Lung (tissue), 12 donors: Measurements from ENCODE around the gene TRPM2. TPM values are rescaled to one million over a fixed set of nuclear protein-coding genes. Genes with fewer than 3 reads are reported as not detected.

Experiments used
- ATAC-seq: fragments of 200-7000 bp; cut with Tn5 transposase; one replicate; pipeline ENCODE4 v1.9.1; 2020; ENCODE audit warnings: moderate number of reproducible peaks; ENCODE audit not compliant: insufficient read depth, low FRiP score
- DNase-seq, 3 donors: peaks; one replicate each; pipeline ENCODE4 v3.0.0-alpha.2; 2013 to 2017
- H3K27ac ChIP-seq, 2 donors: one replicate each; pipeline ENCODE4 v1.5.1; 2013; ENCODE audit warnings: mild to moderate bottlenecking in 2 of 2, moderate library complexity in 2 of 2, control low read depth in 1 of 2, inconsistent platforms in 1 of 2, low read depth in 1 of 2, low read length in 1 of 2
- H3K27me3 ChIP-seq, 3 donors: one replicate each; pipeline ENCODE4 v1.5.1; 2013; ENCODE audit warnings: low read length in 2 of 3; ENCODE audit not compliant: control insufficient read depth in 3 of 3, insufficient read depth in 3 of 3
- H3K36me3 ChIP-seq, 4 donors: one replicate each; pipeline ENCODE4 v1.5.1; 2013; ENCODE audit warnings: low read length in 4 of 4, mild to moderate bottlenecking in 1 of 4, moderate library complexity in 1 of 4; ENCODE audit not compliant: control insufficient read depth in 4 of 4, insufficient read depth in 4 of 4
- H3K4me1 ChIP-seq, 5 donors: one replicate each; pipeline ENCODE4 v1.5.1; 2013; ENCODE audit warnings: low read length in 5 of 5, mild to moderate bottlenecking in 2 of 5, moderate library complexity in 1 of 5; ENCODE audit not compliant: control insufficient read depth in 5 of 5, insufficient read depth in 5 of 5
- H3K4me3 ChIP-seq: one replicate; pipeline ENCODE4 v1.5.1; 2013; ENCODE audit warnings: mild to moderate bottlenecking, control low read depth, moderate library complexity
- H3K9ac ChIP-seq, 2 donors: one replicate each; pipeline ENCODE4 v1.5.1; 2013; ENCODE audit warnings: low read length in 2 of 2, control low read depth in 1 of 2; ENCODE audit not compliant: insufficient read depth in 1 of 2
- H3K9me3 ChIP-seq, 4 donors: one replicate each; pipeline ENCODE4 v1.5.1; 2013; ENCODE audit warnings: low read length in 3 of 4, mild to moderate bottlenecking in 1 of 4, moderate library complexity in 1 of 4; ENCODE audit not compliant: control insufficient read depth in 4 of 4, insufficient read depth in 3 of 4
- WGBS, 2 donors: extraction: QIAGEN DNeasy Blood & Tissue Kit; methylation state at CpG; one replicate each; pipeline ENCODE4 v1.1.7; 2013; 5-methylcytosine and 5-hydroxymethylcytosine counted together
- polyA plus RNA-seq, 2 donors: library from polyadenylated mRNA; stranded (reverse); fragments of 200-250 nt; gene quantifications; one replicate each; pipeline ENCODE4 v1.2.1, GENCODE V29; 2013
- total RNA-seq, 2 donors: library from RNA; depleted of rRNA in 1 of 2; stranded (reverse); fragments of >200 nt in 1 of 2; gene quantifications; one replicate each; pipeline ENCODE4 v1.2.1, GENCODE V29; 2014 to 2021
- TF ChIP-seq, protein P1 (sequence below): IDR thresholded peaks from 2 replicates; pipeline ENCODE4 v1.5.1; 2012; ENCODE audit warnings: mild to moderate bottlenecking; ENCODE audit errors: control extremely low read depth, extremely low read depth
- donor health status: control.
- donor health status: control.
- donor health status: Bipolar disorder and iron deficiency.
- donor health status: healthy.
- donor health status: DM: yes; HTN: yes; CAD: no.

The TRPM2 gene
- total and polyA plus RNA-seq, 4 donors = 5.9 to 26.2 (median 10.3) TPM

DNA sequence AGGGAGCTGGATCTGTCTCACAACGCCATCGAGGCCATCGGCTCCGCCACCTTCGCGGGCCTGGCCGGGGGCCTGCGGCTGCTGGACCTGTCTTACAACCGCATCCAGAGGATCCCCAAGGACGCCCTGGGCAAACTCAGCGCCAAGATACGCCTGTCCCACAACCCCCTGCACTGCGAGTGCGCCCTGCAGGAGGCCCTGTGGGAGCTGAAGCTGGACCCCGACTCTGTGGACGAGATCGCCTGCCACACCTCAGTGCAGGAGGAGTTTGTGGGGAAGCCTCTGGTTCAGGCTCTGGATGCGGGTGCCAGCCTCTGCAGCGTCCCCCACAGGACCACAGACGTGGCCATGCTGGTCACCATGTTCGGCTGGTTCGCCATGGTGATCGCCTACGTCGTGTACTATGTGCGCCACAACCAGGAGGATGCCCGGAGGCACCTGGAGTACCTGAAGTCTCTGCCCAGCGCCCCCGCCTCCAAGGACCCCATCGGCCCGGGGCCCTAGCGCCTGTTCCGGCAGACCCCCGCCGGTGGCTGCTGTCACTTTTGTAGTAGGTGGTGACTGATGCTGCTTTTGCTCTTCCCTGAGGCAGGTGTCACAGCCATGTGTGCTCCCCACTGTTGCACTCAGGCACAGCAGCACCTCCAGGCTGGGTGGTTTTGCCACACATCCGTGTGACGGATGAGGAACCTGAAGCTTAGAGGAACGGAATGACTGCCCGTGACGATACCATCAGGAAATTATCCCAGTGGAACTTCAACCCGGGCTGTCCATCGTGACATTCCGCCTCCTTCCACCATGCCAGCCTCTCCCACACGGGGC, 103.7 kb downstream of the TRPM2 start:
- Histone ChIP-seq H3K4me3 (no peak overlapping the region), H3K27me3 (no peaks in the 10 kb centered on the region), H3K4me1 (peaks cover 0 to 13% (median 9%) of the 10 kb centered on the region in 5 donors), H3K9me3 (peaks cover 0 to 6% (median 0%) of the 10 kb centered on the region in 4 donors), H3K36me3 (peaks cover 0 to 11% (median under 1%) of the 10 kb centered on the region in 4 donors), H3K9ac (no peak overlapping the region), H3K27ac (no peak overlapping the region)
- DNase-seq (no peak), ATAC-seq (no peak)
- TF ChIP-seq, protein P1, sequence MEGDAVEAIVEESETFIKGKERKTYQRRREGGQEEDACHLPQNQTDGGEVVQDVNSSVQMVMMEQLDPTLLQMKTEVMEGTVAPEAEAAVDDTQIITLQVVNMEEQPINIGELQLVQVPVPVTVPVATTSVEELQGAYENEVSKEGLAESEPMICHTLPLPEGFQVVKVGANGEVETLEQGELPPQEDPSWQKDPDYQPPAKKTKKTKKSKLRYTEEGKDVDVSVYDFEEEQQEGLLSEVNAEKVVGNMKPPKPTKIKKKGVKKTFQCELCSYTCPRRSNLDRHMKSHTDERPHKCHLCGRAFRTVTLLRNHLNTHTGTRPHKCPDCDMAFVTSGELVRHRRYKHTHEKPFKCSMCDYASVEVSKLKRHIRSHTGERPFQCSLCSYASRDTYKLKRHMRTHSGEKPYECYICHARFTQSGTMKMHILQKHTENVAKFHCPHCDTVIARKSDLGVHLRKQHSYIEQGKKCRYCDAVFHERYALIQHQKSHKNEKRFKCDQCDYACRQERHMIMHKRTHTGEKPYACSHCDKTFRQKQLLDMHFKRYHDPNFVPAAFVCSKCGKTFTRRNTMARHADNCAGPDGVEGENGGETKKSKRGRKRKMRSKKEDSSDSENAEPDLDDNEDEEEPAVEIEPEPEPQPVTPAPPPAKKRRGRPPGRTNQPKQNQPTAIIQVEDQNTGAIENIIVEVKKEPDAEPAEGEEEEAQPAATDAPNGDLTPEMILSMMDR = no peak
- 95 to 96% methylated on average over 41 to 44 of the region's 44 CpGs for WGBS, 2 donors

DNA sequence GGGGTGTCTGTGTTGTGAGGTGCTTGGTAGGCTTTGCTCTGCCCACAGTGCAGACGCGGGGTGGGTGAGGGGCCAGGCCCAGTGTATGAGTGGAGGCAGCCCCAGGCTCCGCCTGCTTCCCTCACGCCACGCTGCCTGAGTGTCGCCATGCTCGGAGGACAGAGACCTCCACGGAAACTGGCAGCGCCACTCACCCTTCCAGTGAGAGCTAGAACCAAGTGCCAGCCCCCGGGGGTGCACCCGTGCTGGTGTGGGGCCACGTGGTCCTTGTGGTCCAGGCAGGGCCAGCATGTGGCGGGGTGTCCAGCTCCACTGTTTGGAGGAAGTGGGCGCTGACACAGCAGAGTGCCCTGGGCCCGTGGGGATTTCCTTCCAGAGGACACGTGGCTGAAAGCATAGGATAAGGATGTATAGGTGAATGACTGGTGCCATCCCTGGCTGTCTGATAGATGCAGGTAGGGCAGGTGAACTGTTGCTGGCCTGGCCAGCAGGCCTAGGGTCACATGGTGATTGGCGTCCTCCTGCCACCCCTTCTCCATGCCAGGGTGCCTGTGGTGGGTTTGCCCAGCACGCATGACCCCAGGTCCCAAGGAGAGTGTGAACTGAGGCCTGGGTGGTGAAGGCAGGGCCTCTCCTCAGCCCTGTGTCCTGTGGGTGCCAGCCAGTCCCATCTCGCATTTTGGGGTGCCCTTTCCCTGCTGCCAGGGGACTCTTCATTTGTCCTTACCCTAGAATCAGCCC, 105.7 kb downstream of the TRPM2 start:
- WGBS, 2 donors = 83 to 88% methylated on average over 18 to 19 of the region's 19 CpGs
- Histone ChIP-seq H3K4me3 (no peak overlapping the region), H3K36me3 (peaks cover 0 to 11% (median under 1%) of the 10 kb centered on the region in 4 donors), H3K4me1 (peaks cover 0 to 15% (median 9%) of the 10 kb centered on the region in 5 donors), H3K27ac (no peak overlapping the region), H3K27me3 (no peaks in the 10 kb centered on the region), H3K9me3 (peaks cover 0 to 5% (median under 1%) of the 10 kb centered on the region in 4 donors), H3K9ac (no peak overlapping the region)
- ATAC-seq = no peak
- DNase-seq = no peak
- TF ChIP-seq, protein P1 = no peak

- TF ChIP-seq, protein P1 = no peak
- Histone ChIP-seq H3K36me3 (peaks cover 0 to 11% (median under 1%) of the 10 kb centered on the region in 4 donors), H3K4me3 (no peak overlapping the region), H3K27ac (no peak overlapping the region), H3K27me3 (no peaks in the 10 kb centered on the region), H3K4me1 (peaks cover 0 to 15% (median 9%) of the 10 kb centered on the region in 5 donors), H3K9me3 (peaks cover 0 to 3% (median 0%) of the 10 kb centered on the region in 4 donors), H3K9ac (no peak overlapping the region)
- ATAC-seq = no peak
- 69 to 76% methylated on average over 14 of the region's 14 CpGs for WGBS, 2 donors
- DNase-seq = no peak
Observed at GRCh38 chr21:44459712-44460440, 106.5 kb downstream of the TRPM2 start.
